Right atrium auricular region (tissue), 2 donors: ENCODE results near the gene DAPK1. TPM values are rescaled to one million over a fixed set of nuclear protein-coding genes. Genes with fewer than 3 reads are reported as not detected.

ENCODE experiments used
- DNase-seq: peaks from one replicate; pipeline ENCODE4 v3.0.0-alpha.2; 2019; ENCODE audit warnings: low spot score
- H3K27ac ChIP-seq, 2 donors: fragments of 200-600 bp; sonication (generic); 1 replicate in 1 of 2; 2 replicates in 1 of 2; pipeline ENCODE4 v1.5.1; 2016 to 2019
- H3K27me3 ChIP-seq, 2 donors: fragments of 200-600 bp; sonication (generic); one replicate each; pipeline versions ENCODE4 v1.5.1 to v1.6.0; 2017 to 2019
- H3K36me3 ChIP-seq: fragments of 200-600 bp; sonication (generic); one replicate; pipeline ENCODE4 v1.5.1; 2016
- H3K4me1 ChIP-seq, 2 donors: fragments of 200-600 bp; sonication (generic); one replicate each; pipeline versions ENCODE4 v1.5.1 to v1.6.0; 2017 to 2019
- H3K4me3 ChIP-seq, 2 donors: fragments of 200-600 bp; sonication (generic); 1 replicate in 1 of 2; 2 replicates in 1 of 2; pipeline ENCODE4 v1.5.1; 2017 to 2019; ENCODE audit warnings: mild to moderate bottlenecking in 1 of 2, moderate library complexity in 1 of 2
- H3K9me3 ChIP-seq, 2 donors: fragments of 200-600 bp; sonication (generic); one replicate each; pipeline ENCODE4 v1.5.1; 2019
- CTCF ChIP-seq, 2 donors: fragments of 200-600 bp; sonication (generic); IDR thresholded peaks; one replicate each; pipeline ENCODE4 v1.5.1; 2019; ENCODE audit warnings: antibody characterized with exemption in 2 of 2
- total RNA-seq, 2 donors: library from RNA; depleted of rRNA; stranded (reverse); fragments of >200 nt; gene quantifications; one replicate each; pipeline ENCODE4 v1.1.0, GENCODE V29; 2016

The DAPK1 gene
- total RNA-seq, 2 donors from 2014 or later: 10.1 to 23.0 TPM

- Histone ChIP-seq H3K27me3 (no peaks in the 10 kb centered on the region), H3K4me3 (no peak overlapping the region), H3K36me3 (no peaks in the 10 kb centered on the region), H3K9me3 (no peaks in the 10 kb centered on the region), H3K27ac (no peak overlapping the region), H3K4me1 (peaks cover 0 to 10% of the 10 kb centered on the region in 2 donors)
- no peak for TF ChIP-seq CTCF (IDR thresholded peaks at IDR 0.05)
- DNase-seq: no peak
Measured at GRCh38 chr9:87606841-87607521, 109.3 kb downstream of the DAPK1 start.

- H3K4me3 ChIP-seq: no peak overlapping the region
- no peak for DNase-seq
- H3K27me3 ChIP-seq: no peaks in the 10 kb centered on the region
- no peak for TF ChIP-seq CTCF (IDR thresholded peaks at IDR 0.05)
- H3K4me1 ChIP-seq: peaks cover 0 to 10% of the 10 kb centered on the region in 2 donors
- no peak overlapping the region for H3K27ac ChIP-seq
- H3K9me3 ChIP-seq: no peaks in the 10 kb centered on the region
- no peaks in the 10 kb centered on the region for H3K36me3 ChIP-seq
Measured at GRCh38 chr9:87607859-87608258, 110.2 kb downstream of the DAPK1 start.

- Histone ChIP-seq H3K27ac (no peak overlapping the region), H3K36me3 (no peaks in the 10 kb centered on the region), H3K4me3 (no peak overlapping the region), H3K27me3 (no peaks in the 10 kb centered on the region), H3K4me1 (peaks cover 0 to 10% of the 10 kb centered on the region in 2 donors), H3K9me3 (no peaks in the 10 kb centered on the region)
- TF ChIP-seq CTCF (IDR thresholded peaks at IDR 0.05): no peak
- no peak for DNase-seq
Measured at GRCh38 chr9:87609002-87609401, 111.3 kb downstream of the DAPK1 start.

GRCh38 chr9:87609486-87609885 lies 111.8 kb downstream of the DAPK1 start:
- no peak overlapping the region for H3K4me3 ChIP-seq
- H3K27ac ChIP-seq: no peak overlapping the region
- H3K27me3 ChIP-seq: no peaks in the 10 kb centered on the region
- H3K36me3 ChIP-seq: no peaks in the 10 kb centered on the region
- no peak for TF ChIP-seq CTCF (IDR thresholded peaks at IDR 0.05)
- H3K9me3 ChIP-seq: no peaks in the 10 kb centered on the region
- DNase-seq: no peak
- H3K4me1 ChIP-seq: peaks cover 0 to 10% of the 10 kb centered on the region in 2 donors

- Histone ChIP-seq H3K27ac (no peak overlapping the region), H3K4me1 (peaks cover 0 to 10% of the 10 kb centered on the region in 2 donors)
- no peak for DNase-seq
Measured at GRCh38 chr9:87610200-87611155, 112.8 kb downstream of the DAPK1 start.

More at GRCh38 chr9:87610200-87611155, 112.8 kb downstream of the DAPK1 start:
- Histone ChIP-seq H3K27me3 (no peaks in the 10 kb centered on the region), H3K4me3 (no peak overlapping the region), H3K36me3 (no peaks in the 10 kb centered on the region), H3K9me3 (no peaks in the 10 kb centered on the region)
- TF ChIP-seq CTCF (IDR thresholded peaks at IDR 0.05): no peak
